ENCODE data around the gene RAB19.

- TF ChIP-seq, protein P1, sequence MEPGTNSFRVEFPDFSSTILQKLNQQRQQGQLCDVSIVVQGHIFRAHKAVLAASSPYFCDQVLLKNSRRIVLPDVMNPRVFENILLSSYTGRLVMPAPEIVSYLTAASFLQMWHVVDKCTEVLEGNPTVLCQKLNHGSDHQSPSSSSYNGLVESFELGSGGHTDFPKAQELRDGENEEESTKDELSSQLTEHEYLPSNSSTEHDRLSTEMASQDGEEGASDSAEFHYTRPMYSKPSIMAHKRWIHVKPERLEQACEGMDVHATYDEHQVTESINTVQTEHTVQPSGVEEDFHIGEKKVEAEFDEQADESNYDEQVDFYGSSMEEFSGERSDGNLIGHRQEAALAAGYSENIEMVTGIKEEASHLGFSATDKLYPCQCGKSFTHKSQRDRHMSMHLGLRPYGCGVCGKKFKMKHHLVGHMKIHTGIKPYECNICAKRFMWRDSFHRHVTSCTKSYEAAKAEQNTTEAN (CRISPR knock-in tag; IDR thresholded peaks at IDR 0.05), result no peak
- no peak for TF ChIP-seq ELF4 (CRISPR knock-in tag; IDR thresholded peaks at IDR 0.05; ENCODE audit: low read depth)
These were observed 10.0 kb upstream of the RAB19 start for GRCh38 chr7:140393756-140394306.
